Liver (tissue), 3 donors: ENCODE data around the gene TESMIN.

Source experiments
- FOXA1 ChIP-seq: IDR thresholded peaks from 2 replicates; pipeline ENCODE4 v1.6.1; 2016; ENCODE audit warnings: antibody characterized with exemption
- RAD21 ChIP-seq, 2 donors: IDR thresholded peaks; 2 replicates each; pipeline ENCODE4 v1.6.1; 2016; ENCODE audit warnings: antibody characterized with exemption in 2 of 2, mild to moderate bottlenecking in 2 of 2
- TF ChIP-seq, protein P1 (sequence below): fragments of 150-350 bp; IDR thresholded peaks from 2 replicates; pipeline ENCODE4 v1.5.1; 2017; ENCODE audit warnings: improper control_type of control experiment, low read depth, low read length; ENCODE audit not compliant: missing input control
- donor health status: healthy.
- donor health status: healthy.

DNA sequence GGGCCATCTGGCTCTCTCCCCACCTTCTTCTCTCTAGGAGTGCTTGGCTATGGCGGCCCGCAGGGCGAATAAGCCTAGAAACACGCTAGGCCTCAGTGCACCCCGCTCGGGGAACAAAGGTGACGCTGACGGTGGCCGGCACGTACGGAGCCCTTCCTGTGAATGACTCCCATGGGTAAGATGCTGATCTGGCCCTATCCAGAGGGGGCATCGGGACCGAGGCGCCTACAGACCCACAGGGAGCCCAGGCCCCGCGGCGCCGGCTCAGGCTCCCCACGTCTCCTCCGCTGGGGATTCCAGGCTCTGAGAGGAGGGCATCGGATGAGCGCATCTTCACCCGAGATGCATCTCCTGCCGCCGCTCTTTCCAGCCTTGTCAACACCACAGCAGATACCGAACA, 31.4 kb upstream of the TESMIN start:
- TF ChIP-seq RAD21 (IDR thresholded peaks at IDR 0.05) (no peak), FOXA1 (no peak)
- TF ChIP-seq, protein P1, sequence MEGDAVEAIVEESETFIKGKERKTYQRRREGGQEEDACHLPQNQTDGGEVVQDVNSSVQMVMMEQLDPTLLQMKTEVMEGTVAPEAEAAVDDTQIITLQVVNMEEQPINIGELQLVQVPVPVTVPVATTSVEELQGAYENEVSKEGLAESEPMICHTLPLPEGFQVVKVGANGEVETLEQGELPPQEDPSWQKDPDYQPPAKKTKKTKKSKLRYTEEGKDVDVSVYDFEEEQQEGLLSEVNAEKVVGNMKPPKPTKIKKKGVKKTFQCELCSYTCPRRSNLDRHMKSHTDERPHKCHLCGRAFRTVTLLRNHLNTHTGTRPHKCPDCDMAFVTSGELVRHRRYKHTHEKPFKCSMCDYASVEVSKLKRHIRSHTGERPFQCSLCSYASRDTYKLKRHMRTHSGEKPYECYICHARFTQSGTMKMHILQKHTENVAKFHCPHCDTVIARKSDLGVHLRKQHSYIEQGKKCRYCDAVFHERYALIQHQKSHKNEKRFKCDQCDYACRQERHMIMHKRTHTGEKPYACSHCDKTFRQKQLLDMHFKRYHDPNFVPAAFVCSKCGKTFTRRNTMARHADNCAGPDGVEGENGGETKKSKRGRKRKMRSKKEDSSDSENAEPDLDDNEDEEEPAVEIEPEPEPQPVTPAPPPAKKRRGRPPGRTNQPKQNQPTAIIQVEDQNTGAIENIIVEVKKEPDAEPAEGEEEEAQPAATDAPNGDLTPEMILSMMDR, result no peak
